SK-N-SH (cell line): ENCODE data around the gene PPIC. TPM values are rescaled to one million over a fixed set of nuclear protein-coding genes. Genes with fewer than 3 reads are reported as not detected.

Experiments used
- CTCF ChIA-PET: fragments of 300-600, 350-600 bp; formaldehyde crosslinking; extraction: SDS; loops from one replicate; lab custom pipeline; 2021; lab: Yijun Ruan, JAX
- POLR2A ChIA-PET: fragments of 350-600 bp; sonication (Branson Sonifier 250); formaldehyde crosslinking; extraction: SDS; loops from one replicate; lab custom pipeline; 2020; ENCODE audit warnings: antibody characterized with exemption, inconsistent platforms; lab: Yijun Ruan, JAX
- DNase-seq: peaks from one replicate; pipeline ENCODE4 v3.0.0; 2012
- H2AFZ ChIP-seq: fragments of 200-600 bp; sonication (generic); 2 replicates; pipeline ENCODE4 v1.8.1; 2016; ENCODE audit warnings: antibody characterized with exemption, mild to moderate bottlenecking, low read depth
- H3F3A ChIP-seq: fragments of 200-600 bp; sonication (generic); replicated peaks from 2 replicates; pipeline ENCODE3; 2016; ENCODE audit warnings: antibody characterized with exemption, mild to moderate bottlenecking; ENCODE audit not compliant: insufficient read depth
- H3K27ac ChIP-seq, 2 experiments: fragments of 200-500 bp in 1 of 2; fragments of 200-600 bp in 1 of 2; sonication (Bioruptor generic) in 1 of 2; sonication (generic), shearing (Covaris generic) in 1 of 2; 2 replicates each; pipeline versions ENCODE4 v1.5.1 to v1.6.1; 2014 to 2016; ENCODE audit warnings: low read depth in 2 of 2, inconsistent platforms in 1 of 2, low read length in 1 of 2, mild to moderate bottlenecking in 1 of 2, mixed read lengths in 1 of 2
- H3K27me3 ChIP-seq: fragments of 200-600 bp; sonication (generic), shearing (Covaris generic); 2 replicates; pipeline ENCODE4 v1.6.1; 2016; ENCODE audit warnings: mixed run types; ENCODE audit not compliant: insufficient read depth
- H3K36me3 ChIP-seq, 2 experiments: fragments of 200-500 bp in 1 of 2; fragments of 200-600 bp in 1 of 2; sonication (Bioruptor generic) in 1 of 2; sonication (generic) in 1 of 2; replicated peaks in 1 of 2; 2 replicates each; pipeline versions ENCODE3 to v1.5.1; 2014 to 2016; ENCODE audit warnings: low read length in 1 of 2, mild to moderate bottlenecking in 1 of 2; ENCODE audit not compliant: insufficient read depth in 2 of 2, control insufficient read depth in 1 of 2
- H3K4me1 ChIP-seq, 2 experiments: fragments of 200-500 bp in 1 of 2; fragments of 200-600 bp in 1 of 2; sonication (Bioruptor generic) in 1 of 2; sonication (generic), shearing (Covaris generic) in 1 of 2; 2 replicates each; pipeline versions ENCODE4 v1.5.1 to v1.6.1; 2014 to 2016; ENCODE audit warnings: low read depth in 1 of 2, low read length in 1 of 2, mixed run types in 1 of 2; ENCODE audit not compliant: insufficient read depth in 2 of 2, control insufficient read depth in 1 of 2
- H3K4me2 ChIP-seq: fragments of 200-600 bp; sonication (generic), shearing (Covaris generic); 2 replicates; pipeline ENCODE4 v1.6.1; 2017; ENCODE audit warnings: mixed run types
- H3K4me3 ChIP-seq, 2 experiments: fragments of 200-500 bp in 1 of 2; fragments of 200-600 bp in 1 of 2; sonication (Bioruptor generic) in 1 of 2; sonication (generic), shearing (Covaris generic) in 1 of 2; 2 replicates each; pipeline versions ENCODE4 v1.5.1 to v1.8.1; 2014 to 2016; ENCODE audit warnings: low read depth in 2 of 2, inconsistent platforms in 1 of 2, low read length in 1 of 2, mild to moderate bottlenecking in 1 of 2, mixed read lengths in 1 of 2, moderate library complexity in 1 of 2
- H3K79me2 ChIP-seq: fragments of 200-600 bp; sonication (generic); 2 replicates; pipeline ENCODE4 v1.8.1; 2017; ENCODE audit warnings: mild to moderate bottlenecking; ENCODE audit not compliant: insufficient read depth
- H3K9ac ChIP-seq: fragments of 200-600 bp; sonication (generic); 2 replicates; pipeline ENCODE4 v1.6.1; 2017; ENCODE audit warnings: mixed run types
- H3K9me2 ChIP-seq: fragments of 200-600 bp; sonication (generic); 2 replicates; pipeline ENCODE4 v1.6.1; 2017; ENCODE audit warnings: mixed run types
- H3K9me3 ChIP-seq: fragments of 200-600 bp; sonication (generic); 2 replicates; pipeline ENCODE4 v1.6.1; 2017; ENCODE audit warnings: mixed run types, mild to moderate bottlenecking, moderate library complexity
- H4K20me1 ChIP-seq: fragments of 200-600 bp; sonication (generic); 2 replicates; pipeline ENCODE4 v1.6.1; 2017; ENCODE audit warnings: mild to moderate bottlenecking, mixed run types; ENCODE audit not compliant: insufficient read depth
- CHD2 ChIP-seq: fragments of 150-350 bp; IDR thresholded peaks from 2 replicates; pipeline ENCODE4 v1.6.1; 2018; ENCODE audit warnings: low read length; ENCODE audit not compliant: partially characterized antibody
- GABPA ChIP-seq: IDR thresholded peaks from 2 replicates; pipeline ENCODE4 v1.4.0; 2012; ENCODE audit warnings: low read depth, mild to moderate bottlenecking
- GATA2 ChIP-seq: sonication (generic); formaldehyde crosslinking; IDR thresholded peaks from 2 replicates; pipeline ENCODE4 v1.5.0; 2020; ENCODE audit warnings: mild to moderate bottlenecking, missing genetic modification reagents
- MXI1 ChIP-seq: IDR thresholded peaks from 2 replicates; pipeline ENCODE4 v1.6.1; 2012; ENCODE audit warnings: mild to moderate bottlenecking, low read depth, low read length, improper control_type of control experiment
- POLR2AphosphoS5 ChIP-seq: IDR thresholded peaks from 2 replicates; pipeline ENCODE4 v1.6.1; 2012; ENCODE audit warnings: low read depth, low read length
- RAD21 ChIP-seq: IDR thresholded peaks from 2 replicates; pipeline ENCODE4 v1.6.1; 2012; ENCODE audit warnings: mild to moderate bottlenecking, low read length
- RFX5 ChIP-seq: IDR thresholded peaks from 2 replicates; pipeline ENCODE4 v1.6.1; 2012; ENCODE audit warnings: mild to moderate bottlenecking, improper control_type of control experiment, low read length
- YY1 ChIP-seq: IDR thresholded peaks from 2 replicates; pipeline ENCODE4 v1.4.0; 2012; ENCODE audit warnings: low read depth, mild to moderate bottlenecking
- WGBS: methylation state at CpG from one replicate; pipeline ENCODE4 v1.1.6; 2017; ENCODE audit warnings: low lambda C conversion rate; 5-methylcytosine and 5-hydroxymethylcytosine counted together
- polyA plus RNA-seq, 3 experiments: library from polyadenylated mRNA; depleted of rRNA; stranded (reverse); fragments of >200 nt; gene quantifications; 2 replicates each; pipeline ENCODE4 v1.2.3, GENCODE V29; 2012
- TF ChIP-seq, protein P1 (sequence below): fragments of 150-350 bp; IDR thresholded peaks from 2 replicates; pipeline ENCODE4 v1.6.1; 2016; ENCODE audit warnings: mild to moderate bottlenecking, low read depth, low read length
- TF ChIP-seq, protein P2 (sequence below): IDR thresholded peaks from 2 replicates; pipeline ENCODE4 v1.4.0; 2012; ENCODE audit warnings: low read depth, borderline replicate concordance
- TF ChIP-seq, protein P3 (sequence below): IDR thresholded peaks from 2 replicates; pipeline ENCODE4 v1.6.1; 2012; ENCODE audit warnings: mild to moderate bottlenecking, low read depth, low read length, moderate library complexity

PPIC gene
- polyA plus RNA-seq, 1 of the 3 experiments (the other 2 are of a cell fraction), result 55.1 TPM

DNA sequence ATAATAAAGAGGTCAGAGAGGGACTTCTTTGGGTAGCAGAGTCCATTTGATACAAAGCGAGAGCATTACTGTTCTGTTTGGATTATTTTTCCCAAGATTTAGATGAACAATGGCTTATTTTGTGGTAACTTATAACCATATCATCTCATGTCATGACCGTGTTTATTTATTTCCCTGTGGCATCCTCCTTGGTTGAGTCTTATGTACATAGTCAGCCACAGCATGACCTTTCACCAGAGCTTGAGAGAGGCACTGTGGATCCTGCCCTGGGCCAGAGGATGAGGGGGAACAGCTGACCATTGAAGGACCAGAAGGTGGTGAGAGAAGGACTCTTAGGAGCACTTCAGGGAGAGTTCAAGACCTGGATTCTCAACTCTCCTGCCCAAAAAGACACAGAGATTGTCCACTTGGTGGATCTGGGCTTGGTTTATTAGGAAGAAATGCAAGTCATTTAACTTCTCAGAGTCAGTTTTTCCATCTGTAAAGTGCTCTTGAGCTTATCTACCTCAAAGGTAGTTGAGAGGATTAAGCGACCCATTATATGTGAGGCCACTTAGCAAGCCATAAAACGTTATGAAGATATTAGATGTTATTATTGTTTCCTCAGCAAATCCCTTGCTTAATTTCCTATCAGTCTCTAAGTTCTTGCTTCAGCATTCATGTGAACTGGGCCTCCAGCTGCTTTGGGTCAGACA lies 51.4 kb downstream of the PPIC start:
- H4K20me1 ChIP-seq, result no peaks in the 10 kb centered on the region
- ChIA-PET POLR2A (no interaction called here), CTCF (interaction anchor here (1.5 kb wide), 1 partner anchor 89 kb away, joined by 4 read pairs; no protein-coding TSS in a partner anchor)
- H3K4me2 ChIP-seq, result no peak overlapping the region
- no peaks in the 10 kb centered on the region for H3K79me2 ChIP-seq
- no peak overlapping the region for H3K27ac ChIP-seq
- H3F3A ChIP-seq, result no peaks in the 10 kb centered on the region
- no peaks in the 10 kb centered on the region for H3K9me3 ChIP-seq
- H3K4me1 ChIP-seq, result no peaks in the 10 kb centered on the region
- TF ChIP-seq CHD2, result no peak
- DNase-seq, result no peak
- H2AFZ ChIP-seq, result no peak overlapping the region
- no peaks in the 10 kb centered on the region for H3K27me3 ChIP-seq
- no peak overlapping the region for H3K9ac ChIP-seq
- no peaks in the 10 kb centered on the region for H3K36me3 ChIP-seq
- WGBS, result 93% methylated on average over 4 of the region's 4 CpGs
- no peaks in the 10 kb centered on the region for H3K9me2 ChIP-seq
- no peak overlapping the region for H3K4me3 ChIP-seq

DNA sequence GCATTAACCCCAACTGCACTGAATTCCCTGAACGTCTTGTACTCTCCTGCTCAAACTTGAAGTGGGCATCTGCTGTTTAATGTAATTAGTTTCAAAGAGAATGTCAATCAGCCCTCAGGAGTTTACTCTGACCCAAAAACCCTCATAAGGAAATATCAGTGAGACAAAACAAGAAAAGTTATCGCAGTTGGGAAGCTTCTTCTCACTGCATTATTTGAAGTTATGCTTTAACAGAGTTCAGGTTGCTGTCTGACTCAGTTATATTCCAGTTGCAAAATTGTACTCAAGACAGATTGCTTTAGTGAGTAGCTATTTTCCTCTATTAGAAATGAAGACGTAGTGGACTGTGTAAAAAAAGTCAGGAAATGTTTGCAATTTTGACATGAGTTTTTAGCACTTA lies 52.1 kb downstream of the PPIC start:
- Histone ChIP-seq H4K20me1 (no peaks in the 10 kb centered on the region), H3K4me2 (no peak overlapping the region), H3K27ac (no peak overlapping the region), H3K36me3 (no peaks in the 10 kb centered on the region), H3F3A (no peaks in the 10 kb centered on the region), H3K4me1 (no peaks in the 10 kb centered on the region), H3K9me3 (no peaks in the 10 kb centered on the region), H3K4me3 (no peak overlapping the region), H2AFZ (no peak overlapping the region), H3K27me3 (no peaks in the 10 kb centered on the region), H3K79me2 (no peaks in the 10 kb centered on the region), H3K9ac (no peak overlapping the region), H3K9me2 (no peaks in the 10 kb centered on the region)
- DNase-seq, result no peak
- TF ChIP-seq, protein P1, sequence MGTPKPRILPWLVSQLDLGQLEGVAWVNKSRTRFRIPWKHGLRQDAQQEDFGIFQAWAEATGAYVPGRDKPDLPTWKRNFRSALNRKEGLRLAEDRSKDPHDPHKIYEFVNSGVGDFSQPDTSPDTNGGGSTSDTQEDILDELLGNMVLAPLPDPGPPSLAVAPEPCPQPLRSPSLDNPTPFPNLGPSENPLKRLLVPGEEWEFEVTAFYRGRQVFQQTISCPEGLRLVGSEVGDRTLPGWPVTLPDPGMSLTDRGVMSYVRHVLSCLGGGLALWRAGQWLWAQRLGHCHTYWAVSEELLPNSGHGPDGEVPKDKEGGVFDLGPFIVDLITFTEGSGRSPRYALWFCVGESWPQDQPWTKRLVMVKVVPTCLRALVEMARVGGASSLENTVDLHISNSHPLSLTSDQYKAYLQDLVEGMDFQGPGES, result no peak
- TF ChIP-seq CHD2, result no peak
- TF ChIP-seq MXI1, result no peak
- no peak for TF ChIP-seq GATA2
- TF ChIP-seq, protein P2, sequence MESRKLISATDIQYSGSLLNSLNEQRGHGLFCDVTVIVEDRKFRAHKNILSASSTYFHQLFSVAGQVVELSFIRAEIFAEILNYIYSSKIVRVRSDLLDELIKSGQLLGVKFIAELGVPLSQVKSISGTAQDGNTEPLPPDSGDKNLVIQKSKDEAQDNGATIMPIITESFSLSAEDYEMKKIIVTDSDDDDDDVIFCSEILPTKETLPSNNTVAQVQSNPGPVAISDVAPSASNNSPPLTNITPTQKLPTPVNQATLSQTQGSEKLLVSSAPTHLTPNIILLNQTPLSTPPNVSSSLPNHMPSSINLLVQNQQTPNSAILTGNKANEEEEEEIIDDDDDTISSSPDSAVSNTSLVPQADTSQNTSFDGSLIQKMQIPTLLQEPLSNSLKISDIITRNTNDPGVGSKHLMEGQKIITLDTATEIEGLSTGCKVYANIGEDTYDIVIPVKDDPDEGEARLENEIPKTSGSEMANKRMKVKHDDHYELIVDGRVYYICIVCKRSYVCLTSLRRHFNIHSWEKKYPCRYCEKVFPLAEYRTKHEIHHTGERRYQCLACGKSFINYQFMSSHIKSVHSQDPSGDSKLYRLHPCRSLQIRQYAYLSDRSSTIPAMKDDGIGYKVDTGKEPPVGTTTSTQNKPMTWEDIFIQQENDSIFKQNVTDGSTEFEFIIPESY, result no peak
- CTCF ChIA-PET, result interaction anchor here (1.5 kb wide), 1 partner anchor 88 kb away, joined by 4 read pairs; no protein-coding TSS in a partner anchor
- POLR2A ChIA-PET, result no interaction called here
- 85% methylated on average over 3 of the region's 3 CpGs for WGBS

DNA sequence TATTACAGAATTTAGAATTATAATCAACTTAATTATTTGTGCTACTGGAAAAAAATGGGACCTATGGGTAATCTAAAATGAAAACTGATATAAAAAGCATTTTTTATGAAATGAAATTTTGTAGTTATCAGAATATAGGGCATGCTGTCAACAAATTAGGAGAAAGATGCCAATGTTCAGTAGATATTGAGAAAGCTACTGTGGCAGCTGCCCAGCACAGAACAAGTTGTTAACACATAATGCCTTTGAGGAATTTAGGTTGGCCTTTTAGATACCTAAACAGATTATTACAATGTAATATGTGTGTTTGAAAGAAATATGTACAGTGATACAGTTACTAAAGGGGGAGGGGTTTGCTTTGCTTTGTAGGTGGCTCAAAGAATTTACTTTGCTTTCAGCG lies 54.1 kb downstream of the PPIC start:
- Histone ChIP-seq H3K79me2 (no peaks in the 10 kb centered on the region), H3K4me2 (no peak overlapping the region), H3K36me3 (no peaks in the 10 kb centered on the region), H3K9ac (no peak overlapping the region), H3K4me1 (no peaks in the 10 kb centered on the region), H3K27ac (no peak overlapping the region), H4K20me1 (no peaks in the 10 kb centered on the region), H3K4me3 (no peak overlapping the region), H3K9me2 (no peaks in the 10 kb centered on the region), H3K9me3 (no peaks in the 10 kb centered on the region), H3F3A (no peaks in the 10 kb centered on the region), H2AFZ (no peak overlapping the region), H3K27me3 (no peaks in the 10 kb centered on the region)
- WGBS, result 33% methylated on average over 1 of the region's 1 CpG
- DNase-seq, result no peak
- ChIA-PET POLR2A (no interaction called here), CTCF (interaction anchor here (0.9 kb wide), 1 partner anchor 11 kb away, joined by 4 read pairs; no protein-coding TSS in a partner anchor)
- TF ChIP-seq, protein P3, sequence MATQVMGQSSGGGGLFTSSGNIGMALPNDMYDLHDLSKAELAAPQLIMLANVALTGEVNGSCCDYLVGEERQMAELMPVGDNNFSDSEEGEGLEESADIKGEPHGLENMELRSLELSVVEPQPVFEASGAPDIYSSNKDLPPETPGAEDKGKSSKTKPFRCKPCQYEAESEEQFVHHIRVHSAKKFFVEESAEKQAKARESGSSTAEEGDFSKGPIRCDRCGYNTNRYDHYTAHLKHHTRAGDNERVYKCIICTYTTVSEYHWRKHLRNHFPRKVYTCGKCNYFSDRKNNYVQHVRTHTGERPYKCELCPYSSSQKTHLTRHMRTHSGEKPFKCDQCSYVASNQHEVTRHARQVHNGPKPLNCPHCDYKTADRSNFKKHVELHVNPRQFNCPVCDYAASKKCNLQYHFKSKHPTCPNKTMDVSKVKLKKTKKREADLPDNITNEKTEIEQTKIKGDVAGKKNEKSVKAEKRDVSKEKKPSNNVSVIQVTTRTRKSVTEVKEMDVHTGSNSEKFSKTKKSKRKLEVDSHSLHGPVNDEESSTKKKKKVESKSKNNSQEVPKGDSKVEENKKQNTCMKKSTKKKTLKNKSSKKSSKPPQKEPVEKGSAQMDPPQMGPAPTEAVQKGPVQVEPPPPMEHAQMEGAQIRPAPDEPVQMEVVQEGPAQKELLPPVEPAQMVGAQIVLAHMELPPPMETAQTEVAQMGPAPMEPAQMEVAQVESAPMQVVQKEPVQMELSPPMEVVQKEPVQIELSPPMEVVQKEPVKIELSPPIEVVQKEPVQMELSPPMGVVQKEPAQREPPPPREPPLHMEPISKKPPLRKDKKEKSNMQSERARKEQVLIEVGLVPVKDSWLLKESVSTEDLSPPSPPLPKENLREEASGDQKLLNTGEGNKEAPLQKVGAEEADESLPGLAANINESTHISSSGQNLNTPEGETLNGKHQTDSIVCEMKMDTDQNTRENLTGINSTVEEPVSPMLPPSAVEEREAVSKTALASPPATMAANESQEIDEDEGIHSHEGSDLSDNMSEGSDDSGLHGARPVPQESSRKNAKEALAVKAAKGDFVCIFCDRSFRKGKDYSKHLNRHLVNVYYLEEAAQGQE, result no peak
- no peak for TF ChIP-seq YY1
- TF ChIP-seq MXI1, result no peak
- TF ChIP-seq RAD21, result no peak
- no peak for TF ChIP-seq GABPA
- TF ChIP-seq, protein P1, result no peak
- TF ChIP-seq POLR2AphosphoS5, result no peak
- no peak for TF ChIP-seq RFX5
